Urothelium cell line (cell line): ENCODE measurements around the gene DCAF12.
"Not testable (repeated sequence)": the region's sequence is repeated elsewhere in the genome, so short reads cannot be mapped to it uniquely, and the experiment has no call there.

Experiments used
- DNase-seq: peaks from one replicate; pipeline ENCODE4 v3.0.0; 2011; ENCODE audit warnings: low spot score, mixed read lengths
- FAIRE-seq: peaks from 2 replicates; lab custom pipeline; 2011; peaks lifted over from hg19 to GRCh38; lab: Jason Lieb, UNC

Gene DCAF12

DNA sequence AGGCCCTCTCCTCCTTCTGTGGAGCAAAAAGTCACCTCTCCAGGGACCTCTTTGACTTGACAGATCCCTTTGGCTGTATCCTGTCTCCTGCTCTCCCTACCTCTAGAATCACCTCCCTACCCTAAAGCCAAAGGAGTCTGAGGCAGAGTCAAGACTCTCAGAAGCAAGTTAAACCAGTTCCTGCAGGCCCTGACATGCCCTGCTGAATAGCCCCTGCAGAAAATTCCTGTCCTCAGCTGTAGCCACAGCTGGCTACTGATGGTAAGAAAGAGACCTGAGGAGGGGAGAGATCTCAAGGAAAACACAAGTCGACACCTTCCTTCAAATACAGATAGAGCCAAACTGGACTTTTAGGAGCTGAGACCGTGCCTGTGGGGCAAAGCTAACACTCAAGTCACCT lies 54.1 kb downstream of the DCAF12 start:
- FAIRE-seq (no peak), DNase-seq (peak; percentile 27)

DNA sequence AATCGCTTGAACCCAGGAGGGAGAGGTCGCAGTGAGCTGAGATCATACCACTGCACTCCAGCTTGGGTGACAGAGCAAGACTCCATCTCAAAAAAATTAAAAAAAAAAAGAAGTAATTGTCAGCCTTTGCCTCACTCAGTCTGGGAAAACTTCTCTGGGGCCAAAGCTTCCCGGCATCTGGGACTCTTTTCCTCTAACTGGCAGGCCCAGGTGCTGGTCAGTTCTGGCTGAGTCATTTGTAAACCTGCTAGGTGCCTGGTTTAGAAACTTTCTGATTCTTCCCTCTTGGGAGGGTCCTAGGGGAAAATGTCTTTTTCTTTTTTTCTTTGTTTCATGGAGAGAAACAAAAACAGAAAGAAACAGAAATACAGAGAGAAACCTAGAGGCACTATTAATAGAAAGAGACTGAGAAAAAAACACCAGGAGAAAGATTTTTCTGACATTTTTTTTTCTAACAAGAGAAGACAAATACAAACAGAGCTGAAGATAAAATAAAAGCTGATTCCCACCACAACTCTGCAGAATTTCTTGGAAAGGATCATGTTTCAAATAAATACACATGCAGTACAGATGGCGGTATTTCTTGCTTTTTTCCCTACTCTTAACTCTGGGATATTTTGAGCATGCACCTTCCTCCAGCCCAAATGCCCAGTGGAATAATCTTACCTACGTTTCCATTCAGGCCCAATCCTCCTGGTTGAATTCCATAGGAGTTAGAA lies 55.7 kb downstream of the DCAF12 start:
- DNase-seq (no peak), FAIRE-seq (no peak)

DNA sequence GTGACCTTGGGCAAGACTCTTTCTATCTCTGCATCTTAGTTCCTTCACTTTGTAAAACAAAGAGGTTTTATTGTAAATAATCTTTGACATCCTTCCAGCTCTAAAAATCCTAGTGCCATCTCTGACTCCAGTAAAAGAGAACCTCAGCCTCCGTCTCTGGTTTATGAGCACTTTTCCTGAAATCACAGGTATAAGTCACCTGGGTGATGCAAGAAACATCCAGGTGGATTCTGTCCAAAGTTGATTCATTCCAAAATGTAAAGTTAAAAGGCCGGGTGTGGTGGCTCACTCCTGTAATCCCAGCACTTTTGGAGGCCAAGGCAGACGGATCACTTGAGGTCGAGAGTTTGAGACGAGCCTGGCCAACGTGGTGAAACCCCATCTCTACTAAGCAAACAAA lies 56.7 kb downstream of the DCAF12 start:
- DNase-seq (no peak), FAIRE-seq (no peak)

DNA sequence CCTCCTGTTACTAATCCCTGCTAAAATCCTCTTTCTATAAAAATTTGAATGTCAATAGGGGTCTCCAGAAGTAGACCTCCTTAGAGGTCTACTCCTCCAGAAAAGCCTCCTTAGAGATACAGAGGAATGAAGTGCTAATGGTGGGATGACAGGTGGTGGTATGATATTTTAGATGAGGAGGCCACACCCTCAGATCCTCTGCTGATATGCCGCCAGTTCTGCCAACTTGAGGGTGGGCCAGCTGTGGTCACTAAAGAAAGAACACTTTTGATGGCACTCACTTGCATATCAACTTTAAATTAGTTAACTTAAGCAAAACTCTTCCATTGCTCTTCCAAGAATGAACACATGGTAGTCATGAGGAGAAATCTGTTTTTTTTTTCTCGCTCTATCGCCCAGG lies 61.0 kb downstream of the DCAF12 start:
- no peak for FAIRE-seq

DNA sequence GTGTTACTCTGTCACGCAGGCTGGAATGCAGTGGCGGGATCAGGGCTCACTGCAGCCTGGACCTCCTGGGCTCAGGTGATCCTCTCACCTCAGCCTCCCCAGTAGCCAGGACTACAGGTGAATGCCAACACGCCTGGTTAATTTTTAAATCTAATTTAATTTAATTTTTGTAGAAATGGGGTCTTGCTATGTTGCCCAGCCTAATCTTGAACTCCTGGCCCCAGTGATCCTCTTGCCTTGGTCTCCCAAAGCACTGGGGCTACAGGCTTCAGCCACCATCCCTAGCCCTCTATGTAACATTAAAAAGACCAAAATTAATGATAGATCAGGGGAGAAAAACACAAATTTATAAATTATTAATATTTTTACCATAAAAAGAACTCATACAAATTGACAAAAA lies 66.5 kb downstream of the DCAF12 start:
- no peak for FAIRE-seq
- no peak for DNase-seq

More for the DNA sequence above, 61.0 kb downstream of the DCAF12 start:
- DNase-seq: no peak

DNA sequence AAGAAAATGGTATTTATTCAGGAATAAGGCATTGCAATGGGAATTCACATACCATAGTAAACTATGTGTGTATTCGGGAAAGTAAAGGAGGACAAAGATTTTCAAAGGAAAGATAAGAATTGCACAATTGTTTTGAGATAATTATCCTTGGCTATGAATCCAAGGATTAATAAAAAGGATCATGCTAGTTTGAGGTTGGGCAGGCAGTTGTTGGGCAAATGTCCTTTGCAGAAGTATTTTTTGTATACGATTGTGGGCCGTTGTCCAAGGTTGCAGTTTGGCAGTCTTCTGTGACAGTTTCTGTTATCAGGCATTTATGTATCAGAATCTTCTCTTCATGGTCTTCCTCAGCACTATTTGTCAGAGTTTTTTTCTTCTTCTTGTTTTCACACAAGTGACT lies 67.2 kb downstream of the DCAF12 start:
- FAIRE-seq (no peak), DNase-seq (no peak)

DNA sequence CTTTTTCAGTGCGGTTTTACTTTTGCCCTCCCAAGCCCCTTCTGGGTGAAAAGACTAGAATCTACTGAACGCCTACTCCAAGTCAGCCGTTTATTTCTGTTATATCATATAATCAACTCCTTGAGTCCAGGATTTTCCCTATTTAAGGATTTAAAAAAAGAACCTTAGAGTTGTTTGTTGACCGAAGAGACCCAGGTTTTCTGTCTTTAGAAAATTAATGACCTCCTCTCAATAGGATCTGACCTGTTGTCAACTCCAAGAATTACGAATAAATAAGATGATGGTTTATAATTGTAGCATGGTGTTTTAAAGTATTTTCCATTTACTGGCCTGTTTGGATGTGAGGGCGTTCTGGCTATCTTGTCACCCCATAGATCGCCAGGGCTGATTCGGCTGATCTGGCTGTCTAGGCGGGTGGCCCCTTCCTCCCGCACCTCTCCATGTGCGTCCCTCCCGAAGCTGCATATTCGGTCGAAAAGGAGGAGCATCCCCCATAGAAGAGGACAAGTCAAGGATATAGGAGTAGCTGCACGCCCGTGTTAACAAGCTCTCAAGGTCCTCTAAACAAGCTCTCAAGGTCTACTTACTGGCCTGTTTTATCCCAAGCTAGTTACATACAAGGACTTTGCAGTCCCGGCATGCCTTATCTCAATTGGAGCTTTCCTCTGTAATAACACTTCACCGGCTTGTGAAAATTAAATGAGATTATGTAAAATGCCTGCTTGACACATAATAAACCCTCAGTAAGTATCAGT lies 76.7 kb downstream of the DCAF12 start:
- FAIRE-seq (no peak), DNase-seq (no peak)

DNA sequence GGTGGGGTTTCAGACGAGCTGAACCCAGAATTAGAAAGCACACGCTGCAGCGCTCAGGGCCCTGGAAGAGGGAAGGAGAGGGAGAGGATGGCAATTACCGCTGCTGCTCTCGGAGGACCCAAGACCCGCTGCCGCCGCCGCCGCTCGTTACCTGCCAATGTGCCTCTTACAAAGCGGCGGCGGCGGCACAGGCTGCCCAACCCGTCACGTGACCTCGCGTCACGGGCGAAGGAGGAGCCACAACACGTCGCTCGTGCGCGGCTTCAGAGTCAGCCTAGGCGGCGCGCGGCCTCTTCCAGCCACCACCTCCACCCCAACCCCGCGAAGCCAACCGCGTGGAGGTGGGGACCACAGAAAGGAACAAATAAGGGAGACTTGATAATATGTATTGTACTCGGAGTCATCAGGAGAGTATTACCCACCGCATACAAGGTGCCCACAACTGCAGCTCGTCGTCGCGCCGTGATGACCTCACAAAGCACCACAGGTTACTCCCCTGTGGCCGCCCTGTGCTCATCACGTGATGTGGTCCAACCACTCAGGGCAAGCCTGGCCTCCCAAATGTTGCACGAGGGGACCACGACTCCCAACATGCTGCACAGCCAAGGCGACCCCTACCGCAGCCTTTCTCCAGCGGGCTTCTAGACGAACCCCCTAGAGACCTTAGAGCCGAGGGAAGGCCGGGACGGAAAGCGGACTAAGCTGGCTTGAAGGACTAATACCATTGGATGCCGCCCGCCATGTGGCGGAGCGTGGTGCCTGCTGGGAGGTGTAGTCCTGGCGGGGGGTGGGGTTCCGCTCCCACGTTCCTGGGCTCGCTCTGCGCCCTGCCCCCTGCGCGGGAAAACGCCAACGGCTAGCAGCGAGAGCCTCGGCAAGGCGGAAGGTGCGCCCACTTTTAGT lies 77.5 kb downstream of the DCAF12 start, which contains the start of gene UBAP2:
Gene UBAP2, minus strand, starts transcription at position 161 of the 903 bp plus-strand sequence. CDS start 31,739 bp downstream, outside the sequence.
- FAIRE-seq (peak; percentile 96), DNase-seq (peak; percentile 97)

DNA sequence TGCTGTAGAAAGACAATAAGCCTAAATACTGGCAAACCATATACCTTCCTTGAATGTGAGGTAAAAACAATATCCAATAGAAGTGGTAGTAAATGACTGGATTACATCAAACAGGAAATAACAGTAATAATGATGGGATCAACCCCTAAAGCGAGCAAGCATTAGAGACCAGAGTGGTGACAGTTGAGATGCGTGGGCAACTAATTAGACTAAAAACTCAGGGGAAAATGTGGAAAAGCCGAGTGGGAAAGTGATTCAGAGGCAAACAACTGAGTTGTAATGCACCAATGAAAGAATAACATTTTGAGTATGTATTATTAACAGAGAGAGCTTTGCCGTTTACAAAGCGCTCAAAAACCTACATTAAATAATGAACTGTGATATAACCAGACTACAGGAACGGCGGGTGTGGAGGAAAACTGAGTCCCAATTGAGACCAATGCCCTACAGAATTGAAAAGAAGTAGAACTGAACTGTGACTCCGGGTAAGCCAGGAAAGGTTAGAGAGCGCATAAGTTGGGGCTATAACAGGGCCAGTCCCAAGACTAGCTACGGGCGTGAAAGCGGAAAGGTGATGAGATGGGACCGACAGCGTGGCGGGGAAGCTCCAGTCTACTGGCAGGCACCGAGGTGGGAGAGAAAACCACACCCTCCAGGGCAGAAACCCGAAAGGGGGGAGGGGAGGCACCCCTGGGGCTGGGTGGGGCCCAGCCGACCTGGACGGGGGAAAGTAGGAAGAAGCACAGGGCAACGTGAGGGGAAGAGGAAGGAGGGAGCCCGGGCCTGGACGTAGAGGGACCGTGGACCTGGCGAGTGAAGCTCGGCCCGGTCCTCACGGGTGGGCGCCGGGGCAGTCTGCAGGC lies 78.4 kb downstream of the DCAF12 start:
- DNase-seq: peak; percentile 59

DNA sequence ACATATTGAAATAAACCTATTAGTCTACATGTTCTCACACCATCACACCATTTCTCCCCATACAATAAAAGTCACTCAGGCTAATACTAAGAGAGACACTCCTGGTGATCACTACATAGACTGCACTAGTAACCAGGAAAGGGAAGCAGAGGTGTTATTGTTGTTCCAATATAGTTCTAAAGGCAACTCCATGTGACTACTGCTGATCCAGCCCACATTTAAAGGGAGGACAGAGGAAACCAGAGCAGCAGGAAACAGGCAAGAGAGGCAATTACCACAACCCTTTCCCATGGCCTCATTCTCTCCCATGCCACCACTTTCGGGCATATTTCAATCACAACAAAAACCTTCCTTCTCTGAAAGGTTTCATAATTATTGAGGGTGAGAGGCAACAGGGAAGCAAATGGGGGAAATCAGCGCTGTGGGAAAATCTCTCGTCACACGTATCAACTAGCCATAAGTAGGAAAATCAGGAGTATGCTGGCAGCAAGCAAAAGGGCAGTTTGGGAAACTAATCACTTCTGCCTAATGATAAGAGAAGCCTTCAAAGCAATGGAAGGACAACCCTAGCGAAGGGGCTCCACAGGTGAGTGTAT lies 79.6 kb downstream of the DCAF12 start:
- FAIRE-seq: no peak
- DNase-seq: no peak

More for the DNA sequence above, 78.4 kb downstream of the DCAF12 start:
- FAIRE-seq: no peak

DNA sequence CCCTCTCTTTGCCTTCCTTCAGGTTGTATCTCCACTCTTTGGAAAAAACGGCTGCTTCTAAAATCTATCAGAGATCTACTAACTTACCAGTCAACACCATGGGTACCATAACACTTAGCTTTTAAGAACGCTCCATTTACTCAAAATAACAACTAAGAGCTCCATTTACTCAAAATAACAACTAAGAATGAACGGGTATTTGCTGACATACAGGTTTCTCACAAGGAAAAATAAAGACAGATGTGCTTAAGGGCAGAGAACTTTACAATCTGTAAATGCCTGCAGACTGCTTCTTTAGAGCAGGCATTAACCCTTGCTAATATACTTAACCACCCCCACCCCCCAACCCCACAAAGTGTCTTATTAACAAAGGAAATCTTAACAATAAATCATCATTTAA lies 80.6 kb downstream of the DCAF12 start:
- FAIRE-seq (no peak), DNase-seq (no peak)

DNA sequence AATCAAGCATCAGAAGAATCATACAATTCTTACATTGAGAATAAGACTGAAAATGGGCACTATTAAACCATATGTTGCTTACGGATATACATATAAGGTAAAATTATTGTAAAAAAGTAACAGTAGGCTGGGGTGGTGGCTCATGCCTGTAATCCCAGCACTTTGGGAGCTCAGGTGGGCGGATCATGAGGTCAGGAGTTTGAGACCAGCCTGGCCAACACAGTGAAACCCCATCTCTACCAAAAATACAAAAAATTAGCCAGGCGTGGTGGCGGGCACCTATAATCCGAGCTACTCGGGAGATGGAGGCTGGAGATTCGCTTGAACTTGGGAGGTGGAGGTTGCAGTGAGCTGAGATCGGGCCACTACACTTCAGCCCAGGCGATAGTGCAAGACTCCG lies 84.4 kb downstream of the DCAF12 start:
- FAIRE-seq, DNase-seq: not testable (repeated sequence)

DNA sequence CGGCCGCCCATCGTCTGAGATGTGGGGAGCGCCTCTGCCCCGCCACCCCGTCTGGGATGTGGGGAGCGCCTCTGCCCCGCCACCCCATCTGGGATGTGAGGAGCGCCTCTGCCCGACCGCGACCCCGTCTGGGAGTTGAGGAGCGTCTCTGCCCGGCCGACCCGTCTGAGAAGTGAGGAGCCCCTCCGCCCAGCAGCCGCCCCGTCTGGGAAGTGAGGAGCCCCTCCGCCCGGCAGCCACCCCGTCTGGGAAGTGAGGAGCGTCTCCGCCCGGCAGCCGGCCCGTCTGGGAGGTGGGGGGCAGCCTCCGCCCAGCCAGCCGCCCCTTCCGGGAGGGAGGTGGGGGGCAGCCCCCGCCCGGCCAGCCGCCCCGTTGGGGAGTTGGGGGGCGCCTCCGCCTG lies 87.6 kb downstream of the DCAF12 start:
- not testable (repeated sequence) for FAIRE-seq, DNase-seq

DNA sequence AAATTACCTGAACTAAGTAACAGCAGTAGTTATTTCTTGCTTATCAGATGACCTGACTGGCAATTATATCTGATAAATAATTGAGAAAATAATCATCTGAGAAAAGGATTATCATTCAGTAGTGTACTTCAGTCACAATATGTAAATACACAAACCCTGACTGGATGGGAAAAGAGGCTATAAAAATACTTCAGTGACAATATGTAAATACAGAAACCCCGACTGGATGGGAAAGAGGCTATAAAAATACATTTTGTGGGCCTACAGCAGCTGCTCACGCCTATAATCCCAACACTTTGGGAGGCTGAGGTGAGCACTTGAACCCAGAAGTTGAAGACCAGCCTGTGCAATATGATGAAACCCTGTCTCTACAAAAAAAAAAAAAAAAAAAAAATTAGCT lies 88.9 kb downstream of the DCAF12 start:
- no peak for DNase-seq
- no peak for FAIRE-seq

DNA sequence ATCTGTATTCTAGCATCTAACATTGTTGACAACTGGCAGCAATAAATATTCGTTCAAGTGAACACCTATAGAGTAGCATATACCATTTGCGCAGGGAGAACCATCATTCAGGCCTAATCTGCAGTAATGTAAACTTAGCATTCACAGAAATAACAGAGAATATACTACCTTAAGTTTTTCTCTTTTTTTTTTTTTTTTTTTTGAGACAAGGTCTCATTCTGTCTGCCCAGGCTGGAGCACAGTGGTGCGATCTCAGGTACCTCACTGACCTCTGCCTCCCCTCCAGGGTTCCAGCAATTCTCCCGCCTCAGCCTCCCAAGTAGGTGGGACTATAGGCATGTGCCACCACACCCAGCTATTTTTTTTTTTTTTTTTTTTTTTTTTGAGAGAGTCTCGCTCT lies 89.9 kb downstream of the DCAF12 start:
- DNase-seq (no peak), FAIRE-seq (no peak)
